PC-9 (cell line): ENCODE data around the gene APPL1. TPM values are rescaled to one million over a fixed set of nuclear protein-coding genes. Genes with fewer than 3 reads are reported as not detected.

ENCODE experiments used
- BruUV-seq: library from RNA; stranded (reverse); fragments of 400-500 nt; replicated peaks from 2 replicates; lab custom pipeline; 2021; lab: Mats Ljungman, UMichigan
- CTCF ChIA-PET: fragments of 300-600 bp; sonication (Branson Sonifier 250); formaldehyde crosslinking; loops from one replicate; lab custom pipeline; 2022; ENCODE audit warnings: antibody characterized with exemption; lab: Charles Lee
- POLR2A ChIA-PET: fragments of 300-600 bp; sonication (Branson Sonifier 250); formaldehyde crosslinking; loops from one replicate; lab custom pipeline; 2022; ENCODE audit warnings: antibody characterized with exemption; ENCODE audit not compliant: unreplicated experiment; lab: Charles Lee
- DNase-seq, 2 experiments: peaks; one replicate each; pipeline versions ENCODE4 v3.0.0 to v3.0.0-alpha.2; 2015 to 2022; ENCODE audit warnings: mixed read lengths in 1 of 2
- H2AFZ ChIP-seq: fragments of 200-600 bp; sonication (generic); 2 replicates; pipeline ENCODE4 v1.8.1; 2017; ENCODE audit warnings: antibody characterized with exemption
- H3F3A ChIP-seq: fragments of 200-600 bp; sonication (generic); 2 replicates; pipeline ENCODE4 v1.8.1; 2017; ENCODE audit warnings: antibody characterized with exemption, mild to moderate bottlenecking, low read depth; ENCODE audit not compliant: insufficient read depth
- H3K27ac ChIP-seq: fragments of 200-600 bp; sonication (generic); 2 replicates; pipeline ENCODE4 v1.6.1; 2016; ENCODE audit warnings: mixed run types
- H3K27me3 ChIP-seq: fragments of 200-600 bp; sonication (generic); 2 replicates; pipeline ENCODE4 v1.6.1; 2016; ENCODE audit warnings: low read depth, mixed run types; ENCODE audit not compliant: insufficient read depth
- H3K36me3 ChIP-seq: fragments of 200-600 bp; sonication (generic); 2 replicates; pipeline ENCODE4 v1.6.1; 2016; ENCODE audit warnings: low read depth, mixed run types
- H3K4me1 ChIP-seq: fragments of 200-600 bp; sonication (generic); replicated peaks from 2 replicates; pipeline ENCODE4 v1.6.1; 2016; ENCODE audit warnings: mixed run types; ENCODE audit not compliant: insufficient read depth
- H3K4me2 ChIP-seq: fragments of 200-600 bp; sonication (generic); 2 replicates; pipeline ENCODE4 v1.6.1; 2017; ENCODE audit warnings: mixed run types
- H3K4me3 ChIP-seq: fragments of 200-600 bp; sonication (generic); 2 replicates; pipeline ENCODE4 v1.6.1; 2016; ENCODE audit warnings: mixed run types
- H3K79me2 ChIP-seq: fragments of 200-600 bp; sonication (generic); 2 replicates; pipeline ENCODE4 v1.6.1; 2017; ENCODE audit warnings: low read depth, mixed run types
- H3K9me2 ChIP-seq: fragments of 200-600 bp; sonication (generic); 2 replicates; pipeline ENCODE4 v1.8.1; 2017; ENCODE audit warnings: mild to moderate bottlenecking; ENCODE audit not compliant: insufficient read depth
- H3K9me3 ChIP-seq: fragments of 200-600 bp; sonication (generic); 2 replicates; pipeline ENCODE4 v1.8.1; 2016; ENCODE audit warnings: low read depth; ENCODE audit not compliant: insufficient read depth
- H4K20me1 ChIP-seq: fragments of 200-600 bp; sonication (generic); 2 replicates; pipeline ENCODE4 v1.8.1; 2017; ENCODE audit not compliant: insufficient read depth
- CTCF ChIP-seq: fragments of 200-600 bp; sonication (generic); conservative IDR thresholded peaks from 2 replicates; pipeline ENCODE4 v1.6.1; 2017; ENCODE audit warnings: mixed run types, antibody characterized with exemption, mild to moderate bottlenecking, moderate library complexity
- EZH2 ChIP-seq: fragments of 200-600 bp; sonication (generic); IDR thresholded peaks from 2 replicates; pipeline ENCODE4 v1.8.0; 2017; ENCODE audit warnings: antibody characterized with exemption, low read depth
- intact Hi-C: fragments of 100-400 bp; cut with micrococcal nuclease; formaldehyde crosslinking; loops from one replicate; pipeline ENCODE4 v1.10.0; 2022; ENCODE audit not compliant: unreplicated experiment
- total RNA-seq: library from RNA; stranded (reverse); gene quantifications from 2 replicates; pipeline ENCODE4 v1.2.3, GENCODE V29; 2021

The APPL1 gene
- total RNA-seq, 1 experiment from 2014 or later, result 34.1 TPM

GRCh38 chr3:57268416-57268815 lies 40.9 kb downstream of the APPL1 start:
- Histone ChIP-seq H4K20me1 (no peaks in the 10 kb centered on the region), H3K79me2 (no peaks in the 10 kb centered on the region), H3K27ac (no peak overlapping the region), H3K4me3 (no peak overlapping the region), H3K36me3 (0 out of 2 replicates have a peak, but pooled peaks cover 11% of the 10 kb centered on the region), H3K9me2 (no peaks in the 10 kb centered on the region), H3K9me3 (no peaks in the 10 kb centered on the region), H3K27me3 (no peaks in the 10 kb centered on the region), H3K4me1 (no peaks in the 10 kb centered on the region), H2AFZ (no peak overlapping the region), H3F3A (no peaks in the 10 kb centered on the region), H3K4me2 (no peak overlapping the region)
- no peak for DNase-seq
- no TSS peak for BruUV-seq
- TF ChIP-seq CTCF (no peak), EZH2 (no peak)
- ChIA-PET CTCF (no interaction called here), POLR2A (no interaction called here)
- intact Hi-C loops, result no loop called here

GRCh38 chr3:57274845-57275244 lies 47.3 kb downstream of the APPL1 start:
- CTCF ChIA-PET, result no interaction called here
- H3K36me3 ChIP-seq, result no peaks in the 10 kb centered on the region

GRCh38 chr3:57275393-57275792 lies 47.9 kb downstream of the APPL1 start:
- ChIA-PET POLR2A (no interaction called here), CTCF (no interaction called here)
- H3K4me2 ChIP-seq, result no peak overlapping the region
- no peaks in the 10 kb centered on the region for H3K27me3 ChIP-seq
- no peak overlapping the region for H3K4me3 ChIP-seq
- H3K9me2 ChIP-seq, result no peaks in the 10 kb centered on the region
- no peak overlapping the region for H3K27ac ChIP-seq
- BruUV-seq, result no TSS peak
- H3K36me3 ChIP-seq, result no peaks in the 10 kb centered on the region
- no peaks in the 10 kb centered on the region for H3K79me2 ChIP-seq
- no peak overlapping the region for H2AFZ ChIP-seq
- no peak for DNase-seq
- H3F3A ChIP-seq, result no peaks in the 10 kb centered on the region
- H4K20me1 ChIP-seq, result no peaks in the 10 kb centered on the region
- no peak for TF ChIP-seq EZH2
- TF ChIP-seq CTCF, result no peak
- no peaks in the 10 kb centered on the region for H3K9me3 ChIP-seq
- H3K4me1 ChIP-seq, result no peaks in the 10 kb centered on the region
- intact Hi-C loops, result no loop called here

More at GRCh38 chr3:57274845-57275244, 47.3 kb downstream of the APPL1 start:
- Histone ChIP-seq H3K4me1 (no peaks in the 10 kb centered on the region), H3F3A (no peaks in the 10 kb centered on the region), H2AFZ (no peak overlapping the region), H4K20me1 (no peaks in the 10 kb centered on the region), H3K4me3 (no peak overlapping the region), H3K27ac (no peak overlapping the region), H3K27me3 (no peaks in the 10 kb centered on the region), H3K79me2 (no peaks in the 10 kb centered on the region), H3K9me3 (no peaks in the 10 kb centered on the region), H3K9me2 (no peaks in the 10 kb centered on the region), H3K4me2 (no peak overlapping the region)
- no peak for DNase-seq
- POLR2A ChIA-PET, result no interaction called here
- intact Hi-C loops, result no loop called here
- BruUV-seq, result no TSS peak
- no peak for TF ChIP-seq EZH2

GRCh38 chr3:57278237-57278636 lies 50.7 kb downstream of the APPL1 start:
- H3K9me2 ChIP-seq, result no peaks in the 10 kb centered on the region
- no TSS peak for BruUV-seq
- H3K4me3 ChIP-seq, result no peak overlapping the region
- H3K27ac ChIP-seq, result no peak overlapping the region
- DNase-seq, result no peak
- H3K9me3 ChIP-seq, result no peaks in the 10 kb centered on the region
- CTCF ChIA-PET, result no interaction called here
- H3K27me3 ChIP-seq, result no peaks in the 10 kb centered on the region
- no peaks in the 10 kb centered on the region for H3K79me2 ChIP-seq
- H4K20me1 ChIP-seq, result no peaks in the 10 kb centered on the region
- TF ChIP-seq EZH2 (no peak), CTCF (no peak)
- no peak overlapping the region for H2AFZ ChIP-seq
- POLR2A ChIA-PET, result no interaction called here
- H3K36me3 ChIP-seq, result no peaks in the 10 kb centered on the region
- intact Hi-C loops, result no loop called here
- H3K4me1 ChIP-seq, result no peaks in the 10 kb centered on the region
- no peaks in the 10 kb centered on the region for H3F3A ChIP-seq
- no peak overlapping the region for H3K4me2 ChIP-seq
